C4-2B (cell line): Measurements from ENCODE around the gene DLX4.

Experiments used
- H3K27ac ChIP-seq: fragments of 450-650 bp; 2 replicates; pipeline ENCODE4 v1.5.1; 2017
- CTCF ChIP-seq: fragments of 450-650 bp; conservative IDR thresholded peaks from 2 replicates; pipeline ENCODE4 v1.5.1; 2017; ENCODE audit warnings: mild to moderate bottlenecking
- ZFX ChIP-seq: fragments of 450-650 bp; IDR thresholded peaks from 2 replicates; pipeline ENCODE4 v1.6.1; 2017

The DLX4 gene

GRCh38 chr17:49936386-49936785 lies 32.6 kb upstream of the DLX4 start:
- TF ChIP-seq ZFX: no peak
- TF ChIP-seq CTCF: no peak
- no peak overlapping the region for H3K27ac ChIP-seq

DNA sequence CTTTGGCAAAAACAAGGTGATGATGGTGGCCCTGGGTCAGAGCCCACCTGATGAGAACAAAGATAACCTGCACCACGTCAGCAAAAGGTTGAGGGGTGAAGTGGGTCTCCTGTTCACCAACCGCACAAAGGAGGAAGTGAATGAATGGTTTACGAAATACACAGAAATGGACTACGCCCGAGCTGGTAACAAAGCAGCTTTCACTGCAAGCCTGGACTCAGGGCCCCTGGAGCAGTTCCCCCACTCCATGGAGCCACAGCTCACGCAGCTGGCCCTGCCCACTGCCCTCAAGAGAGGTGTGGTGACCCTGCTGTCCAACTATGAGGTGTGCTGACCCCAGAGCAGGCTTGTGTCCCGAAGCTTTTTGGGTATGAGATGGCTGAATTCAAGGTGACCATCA lies 29.7 kb upstream of the DLX4 start:
- H3K27ac ChIP-seq: no peak overlapping the region
- TF ChIP-seq CTCF: no peak
- TF ChIP-seq ZFX: no peak

DNA sequence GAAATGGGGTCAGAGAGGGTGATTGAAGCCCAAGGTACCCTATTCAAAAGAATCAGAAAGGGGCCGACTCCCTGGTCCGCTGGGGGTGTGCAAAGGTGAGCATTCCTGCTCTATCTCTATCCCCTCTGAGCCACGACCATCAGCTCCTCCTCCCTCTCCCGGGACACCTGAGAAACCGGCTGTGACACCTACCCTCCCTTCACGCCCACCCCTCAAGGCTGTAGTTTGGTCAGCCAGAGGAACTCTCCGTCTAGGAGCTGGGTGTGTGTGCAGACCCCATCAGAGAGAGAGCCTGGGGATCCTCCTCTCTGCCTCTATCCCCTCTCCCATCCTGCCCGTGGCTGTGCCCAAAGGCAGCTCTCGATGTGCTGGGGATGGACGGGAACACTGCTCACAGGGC lies 27.6 kb upstream of the DLX4 start:
- TF ChIP-seq ZFX: no peak
- no peak for TF ChIP-seq CTCF
- H3K27ac ChIP-seq: no peak overlapping the region

DNA sequence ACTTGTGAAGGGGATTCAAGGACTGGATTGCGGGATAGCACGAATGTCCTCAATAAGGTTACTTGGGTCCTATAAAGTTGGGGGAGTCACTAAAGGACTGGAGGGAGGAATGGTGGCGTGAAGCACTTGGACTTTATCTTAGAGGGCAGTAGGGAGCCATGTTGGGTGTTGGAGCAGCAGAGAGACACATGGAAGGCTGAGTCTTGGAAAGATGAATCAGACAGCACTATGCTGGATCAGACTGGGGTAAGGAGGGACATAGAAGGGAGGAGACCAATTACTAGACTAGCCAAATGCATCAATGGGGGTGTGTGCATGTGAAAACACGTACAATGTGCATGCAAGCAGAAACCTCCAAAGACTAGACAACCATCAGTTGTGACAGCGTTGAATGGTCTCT lies 26.0 kb upstream of the DLX4 start:
- no peak overlapping the region for H3K27ac ChIP-seq
- no peak for TF ChIP-seq ZFX
- TF ChIP-seq CTCF: no peak

DNA sequence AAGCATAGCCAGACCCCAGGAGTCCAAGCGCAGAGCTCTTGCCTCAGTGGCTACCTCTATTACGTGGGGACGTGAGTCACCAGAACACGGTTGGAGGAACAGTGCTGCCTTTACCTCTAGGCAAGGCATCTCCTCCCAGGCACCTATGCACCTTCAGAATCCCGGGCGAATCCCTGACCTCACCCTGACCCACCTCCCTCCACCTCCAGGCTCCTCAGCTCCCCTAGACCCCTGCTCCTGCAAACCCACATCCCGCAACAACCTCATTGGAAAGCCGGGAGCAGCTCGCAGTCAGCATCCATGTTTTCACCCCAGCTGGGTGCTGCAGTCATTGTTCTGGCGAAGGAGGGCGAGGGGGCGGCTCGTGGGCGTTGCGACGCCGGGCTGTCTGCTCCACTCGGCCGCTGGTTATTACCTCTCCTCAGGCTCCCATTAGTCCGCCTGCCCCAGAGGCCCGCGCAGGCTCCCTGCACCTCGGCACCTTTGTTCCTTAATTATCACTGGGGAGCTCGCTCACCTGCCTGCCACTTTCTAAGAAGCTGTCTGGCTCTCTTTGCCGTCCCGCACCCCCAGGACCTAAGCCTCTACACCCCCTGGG lies 24.6 kb upstream of the DLX4 start:
- TF ChIP-seq ZFX (no peak), CTCF (no peak)
- no peak overlapping the region for H3K27ac ChIP-seq

DNA sequence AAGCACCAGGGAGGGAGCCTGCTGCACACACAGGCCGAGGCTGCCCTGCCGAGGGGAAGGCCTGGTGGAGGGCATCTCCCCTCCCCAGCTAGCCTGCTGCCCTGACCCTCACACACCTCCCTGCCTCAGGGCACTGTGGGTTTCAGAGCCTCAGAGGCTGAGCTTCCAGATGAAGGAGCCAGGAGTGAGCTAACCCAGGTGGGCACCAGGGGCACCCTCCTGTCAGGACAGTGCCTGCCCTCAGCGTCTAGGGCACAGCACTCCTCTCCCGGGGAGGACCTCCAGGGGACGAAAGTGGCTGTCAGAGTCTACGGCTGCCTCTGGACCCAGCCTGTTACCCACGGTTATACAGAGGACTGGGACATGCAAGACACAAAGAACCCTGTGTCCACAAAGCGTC lies 22.8 kb upstream of the DLX4 start:
- no peak for TF ChIP-seq ZFX
- TF ChIP-seq CTCF: no peak
- no peak overlapping the region for H3K27ac ChIP-seq

DNA sequence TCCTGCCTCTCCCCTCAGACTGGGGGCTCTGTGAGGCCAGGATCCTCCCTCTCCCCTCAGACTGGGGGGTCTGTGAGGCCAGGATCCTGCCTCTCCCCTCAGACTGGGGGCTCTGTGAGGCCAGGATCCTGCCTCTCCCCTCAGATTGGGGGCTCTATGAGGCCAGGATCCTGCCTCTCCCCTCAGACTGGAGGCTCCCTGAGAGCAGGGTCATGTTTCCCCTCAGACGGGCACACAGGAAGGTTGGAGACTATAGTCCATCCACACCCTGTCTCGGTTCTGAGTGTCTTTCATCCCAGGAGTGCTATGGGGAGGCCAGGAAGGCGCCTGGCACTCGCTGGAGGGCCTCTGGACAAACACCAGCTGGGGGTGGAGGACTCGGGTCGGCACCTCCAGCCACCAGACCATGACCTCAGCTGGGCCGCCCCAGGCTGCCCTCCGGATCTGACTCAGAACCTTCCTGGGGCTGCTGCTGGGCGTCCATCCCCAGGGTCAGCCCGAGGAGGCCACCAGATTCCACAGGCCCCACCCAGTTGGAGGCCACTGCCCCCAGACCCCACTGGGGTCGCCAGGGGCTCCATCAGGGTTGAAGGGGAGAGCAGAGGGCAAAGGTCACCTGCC lies 21.9 kb upstream of the DLX4 start:
- no peak for TF ChIP-seq ZFX
- TF ChIP-seq CTCF: no peak
- no peak overlapping the region for H3K27ac ChIP-seq
